OCI-LY3 (cell line): ENCODE measurements around the gene FOXJ2.

ENCODE experiments used
- H2AFZ ChIP-seq: fragments of 200-600, 300-600 bp; shearing (Covaris generic); 2 replicates; pipeline ENCODE4 v1.6.0; 2014; ENCODE audit warnings: antibody characterized with exemption, low read depth, low read length
- H3K27ac ChIP-seq: fragments of 200-600, 300-600 bp; sonication (generic); 2 replicates; pipeline ENCODE4 v1.5.1; 2014; ENCODE audit warnings: mild to moderate bottlenecking, low read length, moderate library complexity, mixed read lengths
- H3K27me3 ChIP-seq: fragments of 200-600, 300-600 bp; sonication (generic); 2 replicates; pipeline ENCODE4 v1.6.1; 2014; ENCODE audit warnings: low read depth, low read length, mixed read lengths
- H3K36me3 ChIP-seq: fragments of 200-600, 300-600 bp; sonication (generic); replicated peaks from 2 replicates; pipeline ENCODE3; 2014; ENCODE audit warnings: low read depth, low read length, mixed read lengths
- H3K4me1 ChIP-seq: fragments of 300-600, 200-600 bp; sonication (generic); 2 replicates; pipeline ENCODE4 v1.6.1; 2014; ENCODE audit warnings: low read length, mixed read lengths
- H3K4me2 ChIP-seq: fragments of 200-600, 300-600 bp; sonication (generic); 2 replicates; pipeline ENCODE4 v1.6.1; 2014; ENCODE audit warnings: low read length, mixed read lengths
- H3K4me3 ChIP-seq: fragments of 300-600, 200-600 bp; sonication (generic); 2 replicates; pipeline ENCODE4 v1.5.1; 2014; ENCODE audit warnings: antibody characterized with exemption, mild to moderate bottlenecking, low read length, moderate library complexity
- H3K79me2 ChIP-seq: fragments of 300-600, 200-600 bp; shearing (Covaris generic); 2 replicates; pipeline ENCODE4 v1.6.1; 2014; ENCODE audit warnings: mild to moderate bottlenecking, low read length, mixed read lengths
- H3K9ac ChIP-seq: fragments of 300-600, 200-600 bp; shearing (Covaris generic); 2 replicates; pipeline ENCODE4 v1.6.0; 2014; ENCODE audit warnings: mild to moderate bottlenecking, low read length, moderate library complexity
- H3K9me3 ChIP-seq: fragments of 200-600, 300-600 bp; shearing (Covaris generic); 2 replicates; pipeline ENCODE4 v1.6.1; 2014; ENCODE audit warnings: low read length, mixed read lengths; ENCODE audit not compliant: insufficient read depth
- H4K20me1 ChIP-seq: fragments of 200-600, 300-600 bp; sonication (generic); 2 replicates; pipeline ENCODE4 v1.6.1; 2016; ENCODE audit warnings: low read length, mixed read lengths; ENCODE audit not compliant: insufficient read depth
- CTCF ChIP-seq: fragments of 200-600, 300-600 bp; sonication (generic); IDR thresholded peaks from 2 replicates; pipeline ENCODE4 v1.5.1; 2014; ENCODE audit warnings: antibody characterized with exemption, low read length, low read depth
- EZH2phosphoT487 ChIP-seq: fragments of 200-600 bp; shearing (Covaris generic); IDR thresholded peaks from 2 replicates; pipeline ENCODE4 v1.6.1; 2018; ENCODE audit warnings: antibody characterized with exemption, mixed run types, low read depth

FOXJ2 gene

GRCh38 chr12:8018666-8019581 lies 13.6 kb upstream of the FOXJ2 start:
- Histone ChIP-seq H4K20me1 (no peaks in the 10 kb centered on the region), H3K9me3 (no peaks in the 10 kb centered on the region), H3K27me3 (0 out of 2 replicates have a peak, but pooled peaks cover 5% of the 10 kb centered on the region), H3K4me3 (peak overlapping the region; percentile 81), H3K79me2 (no peaks in the 10 kb centered on the region), H3K9ac (peak overlapping the region; percentile 55), H2AFZ (peak overlapping the region; percentile 76), H3K27ac (no peak overlapping the region), H3K4me2 (peak overlapping the region; percentile 90), H3K36me3 (no peaks in the 10 kb centered on the region), H3K4me1 (no peaks in the 10 kb centered on the region)
- peak; percentile 24; the same call in 1 of the 2 replicates for TF ChIP-seq CTCF
- no peak for TF ChIP-seq EZH2phosphoT487

- TF ChIP-seq CTCF = no peak
- TF ChIP-seq EZH2phosphoT487 = no peak
- Histone ChIP-seq H3K9ac (peak overlapping the region; percentile 95), H3K9me3 (no peaks in the 10 kb centered on the region), H3K27ac (peak overlapping the region; percentile 84), H3K79me2 (no peaks in the 10 kb centered on the region), H3K36me3 (no peaks in the 10 kb centered on the region), H4K20me1 (no peaks in the 10 kb centered on the region), H3K4me2 (peak overlapping the region; percentile 88), H3K27me3 (peaks cover 6% of the 10 kb centered on the region), H3K4me1 (no peaks in the 10 kb centered on the region), H3K4me3 (peak overlapping the region; percentile 93), H2AFZ (peak overlapping the region; percentile 81)
Measured at GRCh38 chr12:8026291-8026900, 6.1 kb upstream of the FOXJ2 start.

- H2AFZ ChIP-seq = no peak overlapping the region
- 0 out of 2 replicates have a peak, but pooled peaks cover 2% of the 10 kb centered on the region for H3K79me2 ChIP-seq
- TF ChIP-seq EZH2phosphoT487 (no peak), CTCF (no peak)
- H3K36me3 ChIP-seq = no peaks in the 10 kb centered on the region
- H3K9me3 ChIP-seq = no peaks in the 10 kb centered on the region
- H3K4me3 ChIP-seq = no peak overlapping the region
- no peak overlapping the region for H3K27ac ChIP-seq
- H3K9ac ChIP-seq = no peak overlapping the region
- peaks cover 4% of the 10 kb centered on the region for H3K4me1 ChIP-seq
- no peak overlapping the region for H3K4me2 ChIP-seq
- H3K27me3 ChIP-seq = peaks cover 6% of the 10 kb centered on the region
- H4K20me1 ChIP-seq = no peaks in the 10 kb centered on the region
Measured at GRCh38 chr12:8027856-8028255, 4.7 kb upstream of the FOXJ2 start.

GRCh38 chr12:8028267-8028666 lies 4.2 kb upstream of the FOXJ2 start:
- Histone ChIP-seq H4K20me1 (no peaks in the 10 kb centered on the region), H3K4me1 (peaks cover 6% of the 10 kb centered on the region), H3K36me3 (no peaks in the 10 kb centered on the region), H3K27me3 (peaks cover 6% of the 10 kb centered on the region), H2AFZ (no peak overlapping the region), H3K9me3 (no peaks in the 10 kb centered on the region), H3K4me3 (no peak overlapping the region), H3K9ac (no peak overlapping the region), H3K4me2 (no peak overlapping the region), H3K27ac (no peak overlapping the region), H3K79me2 (0 out of 2 replicates have a peak, but pooled peaks cover 5% of the 10 kb centered on the region)
- no peak for TF ChIP-seq CTCF
- no peak for TF ChIP-seq EZH2phosphoT487
